ENCODE data around the gene P2RY14.

DNA sequence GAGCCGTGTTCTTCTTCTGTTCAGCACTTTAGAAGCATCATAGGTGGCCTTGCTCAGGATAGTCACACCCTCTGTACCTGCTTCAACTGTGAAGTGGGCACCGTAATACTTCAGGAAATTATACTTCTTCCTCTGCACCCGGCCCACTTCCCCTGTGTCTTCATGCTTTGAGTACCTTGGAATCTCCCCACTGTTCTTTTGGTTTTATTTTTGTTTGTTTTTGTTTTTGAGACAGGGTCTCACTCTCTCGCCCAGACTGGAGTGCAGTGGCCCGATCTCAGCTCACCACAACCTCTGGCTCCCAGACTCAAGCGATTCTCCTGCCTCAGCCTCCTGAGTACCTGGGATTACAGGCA lies 1.7 kb downstream of the P2RY14 start:
- TF ChIP-seq, protein P1, sequence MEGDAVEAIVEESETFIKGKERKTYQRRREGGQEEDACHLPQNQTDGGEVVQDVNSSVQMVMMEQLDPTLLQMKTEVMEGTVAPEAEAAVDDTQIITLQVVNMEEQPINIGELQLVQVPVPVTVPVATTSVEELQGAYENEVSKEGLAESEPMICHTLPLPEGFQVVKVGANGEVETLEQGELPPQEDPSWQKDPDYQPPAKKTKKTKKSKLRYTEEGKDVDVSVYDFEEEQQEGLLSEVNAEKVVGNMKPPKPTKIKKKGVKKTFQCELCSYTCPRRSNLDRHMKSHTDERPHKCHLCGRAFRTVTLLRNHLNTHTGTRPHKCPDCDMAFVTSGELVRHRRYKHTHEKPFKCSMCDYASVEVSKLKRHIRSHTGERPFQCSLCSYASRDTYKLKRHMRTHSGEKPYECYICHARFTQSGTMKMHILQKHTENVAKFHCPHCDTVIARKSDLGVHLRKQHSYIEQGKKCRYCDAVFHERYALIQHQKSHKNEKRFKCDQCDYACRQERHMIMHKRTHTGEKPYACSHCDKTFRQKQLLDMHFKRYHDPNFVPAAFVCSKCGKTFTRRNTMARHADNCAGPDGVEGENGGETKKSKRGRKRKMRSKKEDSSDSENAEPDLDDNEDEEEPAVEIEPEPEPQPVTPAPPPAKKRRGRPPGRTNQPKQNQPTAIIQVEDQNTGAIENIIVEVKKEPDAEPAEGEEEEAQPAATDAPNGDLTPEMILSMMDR (IDR thresholded peaks at IDR 0.05; ENCODE audit: extremely low read depth in 1 of 2, insufficient read depth in 1 of 2, low read depth in 1 of 2, low read length in 2 of 2) = no peak
- no peak for TF ChIP-seq EZH2 (IDR thresholded peaks at IDR 0.05; ENCODE audit: borderline replicate concordance, low read depth, low read length, severe bottlenecking)
- TF ChIP-seq GATA2 (IDR thresholded peaks at IDR 0.05; ENCODE audit: insufficient read depth, insufficient read length, low read depth, low read length) = no peak
- no peak for TF ChIP-seq POLR2A (IDR thresholded peaks at IDR 0.05; ENCODE audit: low read depth, low read length)
- TF ChIP-seq POLR2AphosphoS5 (IDR thresholded peaks at IDR 0.05; ENCODE audit: insufficient read depth, low read depth, low read length) = no peak
- TF ChIP-seq MYC (IDR thresholded peaks at IDR 0.05; ENCODE audit: low read depth, low read length) = no peak
- no peak for TF ChIP-seq JUN (IDR thresholded peaks at IDR 0.05; ENCODE audit: borderline replicate concordance, insufficient read depth, insufficient read length, low read depth)
- TF ChIP-seq FOS (IDR thresholded peaks at IDR 0.05; ENCODE audit: borderline replicate concordance, insufficient read depth, low read length) = no peak

All from endothelial cell of umbilical vein (primary cell).